ENCODE data around the gene TTC28. TPM values are rescaled to one million over a fixed set of nuclear protein-coding genes. Genes with fewer than 3 reads are reported as not detected.
"Not testable (repeated sequence)": the region's sequence is repeated elsewhere in the genome, so short reads cannot be mapped to it uniquely, and the experiment has no call there.

TTC28 gene
- total and polyA plus RNA-seq, 2 donors (not counting 3 experiments of a cell fraction or from before 2014, with no cell fraction given), result 16.5 to 51.1 TPM

- intact Hi-C loops (cut with micrococcal nuclease) (no loop called here), dilution Hi-C loops (cut with MboI; ENCODE audit: extremely low pct_ligation_motif_present, low sequenced_read_pairs) (no loop called here)
- POLR2A ChIA-PET, result no interaction called here
- FAIRE-seq (no peak), DNase-seq (ENCODE audit: low read depth, low spot score) (no peak)
- Histone ChIP-seq H3K27me3 (ENCODE audit: control insufficient read depth in 2 of 2, insufficient read depth in 2 of 2, low read length in 2 of 2) (no peaks in the 10 kb centered on the region), H3K36me3 (ENCODE audit: control insufficient read depth in 2 of 2, extremely low read depth in 1 of 2, insufficient read depth in 2 of 2, low read length in 2 of 2) (no peaks in the 10 kb centered on the region), H3K4me2 (ENCODE audit: insufficient read depth, low read length) (no peak overlapping the region), H3K9me3 (replicated peaks; ENCODE audit: control insufficient read depth, insufficient read depth, low read length) (no peaks in the 10 kb centered on the region), H3K4me1 (ENCODE audit: control insufficient read depth, extremely low read depth, insufficient read depth, low read length) (peaks cover 9% of the 10 kb centered on the region), H2AFZ (ENCODE audit: low read depth, low read length) (no peak overlapping the region), H3K79me2 (ENCODE audit: control insufficient read depth, insufficient read depth, low read length) (peaks cover 2% of the 10 kb centered on the region), H3K9me1 (replicated peaks; ENCODE audit: control insufficient read depth, extremely low read depth, insufficient read depth, low read length) (no peaks in the 10 kb centered on the region), H3K9ac (replicated peaks; ENCODE audit: extremely low read depth, insufficient read depth, low read length) (no peak overlapping the region), H3K27ac (ENCODE audit: insufficient read depth, low read depth, low read length) (no peak overlapping the region), H4K20me1 (replicated peaks; ENCODE audit: control insufficient read depth, extremely low read depth, insufficient read depth, low read length) (no peaks in the 10 kb centered on the region), H3K4me3 (replicated peaks in 1 of 3; ENCODE audit: insufficient read depth in 1 of 3, low read depth in 1 of 3, low read length in 3 of 3) (no peak overlapping the region)
- CTCF ChIA-PET, result interaction anchor here (1.2 kb wide), 1 partner anchor 310 kb away, joined by 3 read pairs; no protein-coding TSS in a partner anchor
- no peak for TF ChIP-seq CTCF (IDR thresholded peaks at IDR 0.05; ENCODE audit: extremely low read depth in 1 of 2, insufficient read depth in 1 of 2, low read depth in 1 of 2, low read length in 2 of 2)
- no peak for TF ChIP-seq FOS (IDR thresholded peaks at IDR 0.05; ENCODE audit: borderline replicate concordance, insufficient read depth, low read length)
- TF ChIP-seq, protein P1, sequence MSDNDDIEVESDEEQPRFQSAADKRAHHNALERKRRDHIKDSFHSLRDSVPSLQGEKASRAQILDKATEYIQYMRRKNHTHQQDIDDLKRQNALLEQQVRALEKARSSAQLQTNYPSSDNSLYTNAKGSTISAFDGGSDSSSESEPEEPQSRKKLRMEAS (IDR thresholded peaks at IDR 0.05; ENCODE audit: insufficient read depth, insufficient read length), result no peak
- no peak for TF ChIP-seq JUN (IDR thresholded peaks at IDR 0.05; ENCODE audit: borderline replicate concordance, insufficient read depth, insufficient read length, low read depth)
- TF ChIP-seq POLR2AphosphoS5 (IDR thresholded peaks at IDR 0.05; ENCODE audit: insufficient read depth, low read depth, low read length), result no peak
- TF ChIP-seq MYC (IDR thresholded peaks at IDR 0.05; ENCODE audit: low read depth, low read length), result no peak
- no peak for TF ChIP-seq POLR2A (IDR thresholded peaks at IDR 0.05; ENCODE audit: low read depth, low read length)
- TF ChIP-seq EZH2 (IDR thresholded peaks at IDR 0.05; ENCODE audit: borderline replicate concordance, low read depth, low read length, severe bottlenecking), result no peak
- no peak for TF ChIP-seq GATA2 (IDR thresholded peaks at IDR 0.05; ENCODE audit: insufficient read depth, insufficient read length, low read depth, low read length)
- no TSS peak for BruUV-seq (replicated peaks)
Observed at GRCh38 chr22:28562324-28562723, 117.3 kb downstream of the TTC28 start.

GRCh38 chr22:28560743-28561101 is 118.9 kb downstream of the TTC28 start:
- H3K9me3 ChIP-seq (replicated peaks; ENCODE audit: control insufficient read depth, insufficient read depth, low read length); H3K79me2 ChIP-seq (ENCODE audit: control insufficient read depth, insufficient read depth, low read length); H3K4me2 ChIP-seq (ENCODE audit: insufficient read depth, low read length); BruUV-seq (replicated peaks); intact Hi-C loops (cut with micrococcal nuclease); H3K9ac ChIP-seq (replicated peaks; ENCODE audit: extremely low read depth, insufficient read depth, low read length); H3K36me3 ChIP-seq (ENCODE audit: control insufficient read depth in 2 of 2, extremely low read depth in 1 of 2, insufficient read depth in 2 of 2, low read length in 2 of 2); dilution Hi-C loops (cut with MboI; ENCODE audit: extremely low pct_ligation_motif_present, low sequenced_read_pairs); H3K27me3 ChIP-seq (ENCODE audit: control insufficient read depth in 2 of 2, insufficient read depth in 2 of 2, low read length in 2 of 2); H3K4me3 ChIP-seq (replicated peaks in 1 of 3; ENCODE audit: insufficient read depth in 1 of 3, low read depth in 1 of 3, low read length in 3 of 3); H3K27ac ChIP-seq (ENCODE audit: insufficient read depth, low read depth, low read length); CTCF ChIA-PET; H4K20me1 ChIP-seq (replicated peaks; ENCODE audit: control insufficient read depth, extremely low read depth, insufficient read depth, low read length); H2AFZ ChIP-seq (ENCODE audit: low read depth, low read length); DNase-seq (ENCODE audit: low read depth, low spot score); POLR2A ChIA-PET; H3K9me1 ChIP-seq (replicated peaks; ENCODE audit: control insufficient read depth, extremely low read depth, insufficient read depth, low read length); FAIRE-seq; H3K4me1 ChIP-seq (ENCODE audit: control insufficient read depth, extremely low read depth, insufficient read depth, low read length): not testable (repeated sequence)

Data from endothelial cell of umbilical vein (primary cell).